HG03565 (cell line): Measurements from ENCODE around the gene EDC4.
"Not testable (repeated sequence)": the region's sequence is repeated elsewhere in the genome, so short reads cannot be mapped to it uniquely, and the experiment has no call there.

ENCODE experiments used
- ATAC-seq: cut with Tn5 transposase; IDR thresholded peaks from one replicate; pipeline ENCODE4 v1.9.1; 2021; ENCODE audit warnings: mild to moderate bottlenecking, moderate library complexity; ENCODE audit not compliant: unreplicated experiment

EDC4 gene, protein sequence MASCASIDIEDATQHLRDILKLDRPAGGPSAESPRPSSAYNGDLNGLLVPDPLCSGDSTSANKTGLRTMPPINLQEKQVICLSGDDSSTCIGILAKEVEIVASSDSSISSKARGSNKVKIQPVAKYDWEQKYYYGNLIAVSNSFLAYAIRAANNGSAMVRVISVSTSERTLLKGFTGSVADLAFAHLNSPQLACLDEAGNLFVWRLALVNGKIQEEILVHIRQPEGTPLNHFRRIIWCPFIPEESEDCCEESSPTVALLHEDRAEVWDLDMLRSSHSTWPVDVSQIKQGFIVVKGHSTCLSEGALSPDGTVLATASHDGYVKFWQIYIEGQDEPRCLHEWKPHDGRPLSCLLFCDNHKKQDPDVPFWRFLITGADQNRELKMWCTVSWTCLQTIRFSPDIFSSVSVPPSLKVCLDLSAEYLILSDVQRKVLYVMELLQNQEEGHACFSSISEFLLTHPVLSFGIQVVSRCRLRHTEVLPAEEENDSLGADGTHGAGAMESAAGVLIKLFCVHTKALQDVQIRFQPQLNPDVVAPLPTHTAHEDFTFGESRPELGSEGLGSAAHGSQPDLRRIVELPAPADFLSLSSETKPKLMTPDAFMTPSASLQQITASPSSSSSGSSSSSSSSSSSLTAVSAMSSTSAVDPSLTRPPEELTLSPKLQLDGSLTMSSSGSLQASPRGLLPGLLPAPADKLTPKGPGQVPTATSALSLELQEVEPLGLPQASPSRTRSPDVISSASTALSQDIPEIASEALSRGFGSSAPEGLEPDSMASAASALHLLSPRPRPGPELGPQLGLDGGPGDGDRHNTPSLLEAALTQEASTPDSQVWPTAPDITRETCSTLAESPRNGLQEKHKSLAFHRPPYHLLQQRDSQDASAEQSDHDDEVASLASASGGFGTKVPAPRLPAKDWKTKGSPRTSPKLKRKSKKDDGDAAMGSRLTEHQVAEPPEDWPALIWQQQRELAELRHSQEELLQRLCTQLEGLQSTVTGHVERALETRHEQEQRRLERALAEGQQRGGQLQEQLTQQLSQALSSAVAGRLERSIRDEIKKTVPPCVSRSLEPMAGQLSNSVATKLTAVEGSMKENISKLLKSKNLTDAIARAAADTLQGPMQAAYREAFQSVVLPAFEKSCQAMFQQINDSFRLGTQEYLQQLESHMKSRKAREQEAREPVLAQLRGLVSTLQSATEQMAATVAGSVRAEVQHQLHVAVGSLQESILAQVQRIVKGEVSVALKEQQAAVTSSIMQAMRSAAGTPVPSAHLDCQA (N-terminal part only)

DNA sequence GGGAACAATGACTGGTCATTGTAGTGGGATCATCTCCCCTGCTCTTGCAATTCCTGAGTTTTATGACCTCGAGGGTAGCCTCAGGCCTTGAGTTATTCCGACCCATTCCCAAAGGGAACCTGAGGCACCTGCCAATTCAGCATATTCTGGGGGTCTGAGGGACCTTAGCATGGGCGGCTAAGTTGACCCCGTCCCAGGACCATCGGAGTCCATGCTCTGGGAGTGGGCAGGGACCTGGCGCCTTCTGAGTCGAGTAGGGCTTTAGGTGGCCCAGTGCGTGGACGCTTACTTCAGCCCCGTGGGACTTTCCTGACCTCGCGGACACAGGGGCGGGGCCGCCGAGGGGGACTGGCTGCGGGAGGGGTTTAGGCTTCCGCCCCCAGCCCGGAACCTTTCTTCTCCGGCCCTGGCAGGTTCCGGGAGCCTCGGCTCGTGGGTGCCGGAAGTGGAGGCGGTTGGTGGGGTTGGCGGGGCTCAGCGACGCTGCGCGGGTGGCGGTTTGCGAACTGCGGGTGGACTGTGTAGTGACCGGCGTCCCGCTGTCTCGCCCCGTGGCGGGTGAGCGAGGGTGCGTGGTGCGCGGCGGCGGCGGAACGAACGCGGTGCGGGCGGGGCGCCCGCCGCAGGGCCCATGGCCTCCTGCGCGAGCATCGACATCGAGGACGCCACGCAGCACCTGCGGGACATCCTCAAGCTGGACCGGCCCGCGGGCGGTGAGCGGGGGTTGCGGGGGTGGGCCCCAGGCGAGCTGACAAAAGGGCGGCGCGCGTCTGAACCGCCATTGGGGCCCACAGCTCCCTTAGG, at the start of gene EDC4:
EDC4 (plus strand) TSS at position 422 of the 804 bp plus-strand sequence; CDS start at position 632, 210 bp downstream.
- peak; percentile 59 for ATAC-seq

DNA sequence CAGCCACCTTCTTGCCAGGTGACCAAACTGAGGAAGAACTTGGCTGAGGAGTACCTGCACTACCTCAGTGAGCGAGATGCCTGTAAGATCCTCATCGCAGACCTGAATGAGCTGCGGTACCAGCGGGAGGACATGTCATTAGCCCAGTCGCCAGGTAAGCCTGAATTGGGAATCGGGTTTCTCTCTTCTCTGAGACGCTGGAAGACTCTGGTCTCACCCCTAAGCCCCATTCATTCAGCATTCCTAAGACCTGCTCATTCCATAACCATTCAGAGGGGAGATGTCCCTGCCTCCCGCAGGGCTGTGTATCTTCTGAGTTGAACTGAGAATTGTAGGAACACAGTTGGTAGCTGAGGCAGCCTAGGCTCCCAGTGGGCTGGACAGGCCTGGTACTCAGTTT, 47.7 kb upstream of the EDC4 start:
- no peak for ATAC-seq

DNA sequence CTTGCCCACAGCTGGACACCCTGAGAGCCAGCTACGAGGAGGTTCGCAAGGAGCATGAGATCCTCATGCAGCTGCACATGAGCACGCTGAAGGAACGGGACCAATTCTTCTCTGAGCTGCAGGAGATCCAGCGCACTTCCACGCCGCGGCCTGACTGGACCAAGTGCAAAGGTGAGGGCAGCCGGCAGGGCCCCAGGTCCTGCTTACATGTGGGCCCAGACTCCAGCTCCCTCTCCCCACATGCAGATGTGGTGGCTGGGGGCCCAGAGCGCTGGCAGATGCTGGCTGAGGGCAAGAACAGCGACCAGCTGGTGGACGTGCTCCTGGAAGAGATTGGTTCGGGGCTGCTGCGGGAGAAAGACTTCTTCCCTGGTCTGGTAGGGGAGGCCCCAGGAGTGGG, 46.9 kb upstream of the EDC4 start:
- no peak for ATAC-seq

DNA sequence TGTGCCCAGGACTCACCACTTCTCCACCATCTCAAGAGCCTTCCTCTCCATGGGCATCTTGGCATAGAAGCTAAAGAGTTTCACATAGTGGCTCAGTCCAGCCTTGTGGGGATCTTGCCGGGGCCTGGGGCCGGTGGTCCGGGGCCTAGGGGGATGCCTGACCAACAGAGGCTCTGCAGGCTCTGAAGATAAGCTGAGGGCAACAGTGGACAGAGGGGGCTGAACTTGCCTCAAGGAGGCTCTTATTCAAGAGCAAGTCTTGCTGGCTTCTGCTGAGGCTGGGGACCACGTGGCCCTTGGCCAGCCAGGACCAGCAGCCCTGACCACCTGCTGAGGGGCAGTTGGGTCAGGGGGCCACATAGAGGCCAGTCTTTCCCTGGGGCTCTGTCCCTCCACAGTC, 44.2 kb upstream of the EDC4 start:
- no peak for ATAC-seq

DNA sequence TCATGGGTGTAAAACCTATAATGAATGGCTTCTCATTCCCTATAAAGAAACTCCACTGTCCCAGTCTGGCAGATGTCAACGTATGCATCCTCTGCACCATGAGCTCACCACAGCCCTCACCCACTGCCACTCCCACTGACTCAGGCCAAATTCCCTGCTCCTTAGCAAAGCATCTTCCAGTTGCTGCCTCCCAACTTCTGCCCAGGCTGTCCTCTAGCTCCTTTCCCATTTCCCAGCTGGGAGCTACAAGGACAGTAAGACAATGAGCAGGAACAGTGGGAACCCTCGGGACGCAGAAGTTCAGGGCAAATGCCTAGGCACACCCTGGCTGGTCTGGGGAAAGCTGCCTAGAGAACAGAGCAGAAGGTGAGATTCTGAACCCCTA, 39.8 kb upstream of the EDC4 start:
- no peak for ATAC-seq

DNA sequence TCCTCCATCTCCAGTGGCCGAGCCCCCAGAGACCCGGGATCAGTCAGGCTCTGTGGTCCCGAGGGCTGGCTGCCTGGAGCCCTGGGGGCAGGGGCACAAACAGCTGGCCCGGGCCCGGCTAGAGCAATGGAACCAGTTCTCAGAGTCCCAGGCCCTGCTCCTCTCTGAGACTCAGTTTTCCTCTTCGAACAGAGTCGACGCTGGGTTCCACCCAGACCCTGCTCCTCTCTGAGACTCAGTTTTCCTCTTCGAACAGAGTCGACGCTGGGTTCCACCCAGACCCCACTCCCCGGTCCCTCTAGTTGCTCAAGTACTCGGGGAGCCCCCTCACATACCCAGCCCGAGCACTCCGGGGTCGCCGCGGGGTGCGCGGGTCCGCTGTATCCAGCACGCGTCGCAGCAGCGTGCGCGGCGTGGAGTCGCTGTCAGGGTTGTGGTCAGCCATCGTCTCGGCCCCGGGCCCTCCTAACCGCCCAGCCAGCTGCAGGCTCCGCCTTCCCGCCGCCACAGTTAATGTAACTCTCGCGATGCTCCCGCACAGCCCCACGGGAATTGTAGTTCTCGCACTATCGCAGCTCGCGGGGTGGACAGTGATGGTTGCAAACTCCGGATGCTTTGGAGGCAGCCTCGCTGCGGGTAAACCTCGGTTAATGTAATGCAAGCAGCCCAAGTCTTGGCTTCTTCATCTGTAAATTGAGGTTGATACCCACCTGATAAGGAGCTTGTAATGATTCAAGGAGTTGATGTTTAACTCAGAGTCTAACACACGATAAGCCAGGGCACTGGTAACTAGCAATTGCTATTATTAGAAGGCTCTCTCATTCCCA, 39.2 kb upstream of the EDC4 start:
- peak; percentile 91 for ATAC-seq

DNA sequence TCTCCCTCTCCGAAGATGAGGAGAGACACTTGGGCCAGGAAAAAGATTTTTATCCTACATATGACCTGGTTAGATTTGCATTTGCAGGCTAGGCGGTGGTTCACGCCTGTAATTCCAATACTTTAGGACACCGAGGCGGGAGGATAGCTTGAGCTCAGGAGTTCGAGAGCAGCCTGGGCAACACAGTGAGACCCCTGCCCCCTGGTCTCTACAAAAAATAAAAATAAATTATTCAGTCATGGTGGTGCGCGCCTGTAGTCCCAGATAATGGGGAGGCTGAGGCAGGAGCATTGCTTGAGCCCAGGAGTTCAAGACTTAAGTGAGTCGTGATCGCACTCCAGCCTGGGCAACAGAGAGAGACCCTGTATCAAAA, 38.6 kb upstream of the EDC4 start:
- no peak for ATAC-seq

DNA sequence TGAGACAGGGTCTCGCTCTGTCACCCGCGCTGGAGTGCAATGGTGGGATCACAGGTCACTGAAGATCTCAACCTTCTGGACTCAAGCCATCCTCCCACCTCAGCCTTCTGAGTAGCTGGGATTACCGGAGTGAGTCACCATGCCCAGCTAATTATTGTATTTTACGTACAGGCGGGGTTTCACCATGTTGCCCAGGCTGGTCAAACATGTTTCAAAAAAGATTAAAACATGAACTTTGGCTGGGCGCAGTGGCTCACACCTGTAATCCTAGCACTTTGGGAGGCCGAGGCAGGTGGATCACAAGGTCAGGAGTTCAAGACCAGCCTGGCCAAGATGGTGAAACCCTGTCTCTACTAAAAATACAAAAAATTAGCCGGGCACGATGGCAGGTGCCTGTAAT, 35.7 kb upstream of the EDC4 start:
- not testable (repeated sequence) for ATAC-seq

DNA sequence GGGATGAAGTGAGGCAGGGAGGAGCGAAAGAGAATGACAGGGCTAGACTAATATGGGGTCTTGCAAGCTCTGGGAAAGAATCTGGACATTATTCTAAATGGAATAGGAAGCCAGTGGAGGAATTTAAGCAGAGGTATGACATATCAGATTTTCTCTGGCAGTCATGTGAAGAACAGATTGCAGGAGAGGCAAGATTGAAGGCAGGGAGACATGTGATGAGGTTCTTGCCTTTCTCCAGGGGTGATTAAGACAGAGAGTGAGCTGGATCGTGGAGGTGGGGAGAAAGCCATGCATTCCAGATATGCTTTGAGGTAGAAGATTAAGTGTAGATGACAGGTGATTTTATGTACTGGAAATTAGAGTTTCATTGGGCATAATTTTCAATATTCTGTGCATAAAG, 35.0 kb upstream of the EDC4 start:
- ATAC-seq, result no peak

DNA sequence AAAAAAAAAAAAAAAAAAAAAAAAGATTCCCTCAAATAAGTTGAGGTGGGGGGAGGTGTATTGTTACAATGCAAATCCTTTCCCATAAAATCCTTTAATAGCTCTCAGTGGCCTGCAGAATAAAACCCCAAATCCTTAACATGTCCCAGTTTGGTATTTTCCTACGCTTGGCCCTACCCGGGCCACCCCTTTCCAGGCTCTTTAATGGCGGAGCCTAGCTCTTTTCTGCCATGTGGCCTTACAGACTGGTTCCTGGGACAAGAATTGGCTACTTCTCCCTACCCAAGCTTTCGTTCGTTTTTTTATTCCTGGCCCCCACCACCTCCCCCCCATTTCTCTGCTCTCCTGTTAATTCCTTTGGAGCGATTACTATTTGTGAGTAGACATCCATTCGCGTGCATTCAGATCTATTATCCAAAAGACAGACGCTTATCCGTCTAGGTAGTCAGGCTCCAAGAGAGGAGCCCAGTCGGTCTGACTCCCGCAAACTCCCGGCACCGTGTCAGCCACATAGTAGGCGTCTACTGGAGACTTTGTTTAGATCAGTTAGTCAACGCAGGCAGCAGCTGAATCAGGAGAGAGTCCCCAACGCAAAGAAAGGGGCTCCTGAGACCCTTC, 31.5 kb upstream of the EDC4 start:
- no peak for ATAC-seq

DNA sequence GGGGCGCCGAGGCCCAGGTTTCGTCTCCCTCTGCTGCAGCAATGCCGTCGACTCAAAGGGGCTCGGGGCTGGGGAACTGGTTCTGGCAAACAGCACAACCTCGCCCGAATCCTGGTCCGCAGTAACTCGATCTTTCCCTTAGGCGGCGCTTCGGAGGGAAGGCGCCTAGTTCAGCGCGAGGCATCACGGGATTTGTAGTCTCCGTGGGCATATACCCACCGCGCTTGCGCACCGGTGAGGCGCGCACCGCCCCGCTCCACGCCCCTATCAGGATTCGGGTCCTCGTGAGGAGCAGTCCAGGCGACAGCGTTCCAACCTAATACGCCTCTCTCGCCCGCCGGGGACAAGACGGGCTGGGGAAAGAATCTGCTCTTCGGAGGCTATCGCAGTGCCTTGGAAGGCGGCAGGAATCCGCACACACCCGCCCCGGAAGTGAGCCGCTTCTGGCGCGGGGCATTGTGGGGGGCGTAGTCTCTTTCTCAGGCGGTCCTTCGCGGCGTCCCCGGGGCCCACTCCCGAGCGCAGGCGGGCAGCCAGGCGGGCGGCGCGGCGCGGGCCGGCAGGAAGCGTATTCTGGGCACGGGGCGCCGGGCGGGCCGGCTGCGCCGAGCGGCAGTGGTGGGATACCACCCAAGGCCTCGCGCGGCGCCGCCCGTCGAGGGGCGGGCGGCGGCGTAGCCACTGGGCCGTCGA, 30.9 kb upstream of the EDC4 start, which contains the start of gene THAP11:
THAP11 (plus strand) TSS at position 505 of the 693 bp plus-strand sequence. CDS start 235 bp downstream, outside the sequence.
- ATAC-seq, result peak; percentile 51

DNA sequence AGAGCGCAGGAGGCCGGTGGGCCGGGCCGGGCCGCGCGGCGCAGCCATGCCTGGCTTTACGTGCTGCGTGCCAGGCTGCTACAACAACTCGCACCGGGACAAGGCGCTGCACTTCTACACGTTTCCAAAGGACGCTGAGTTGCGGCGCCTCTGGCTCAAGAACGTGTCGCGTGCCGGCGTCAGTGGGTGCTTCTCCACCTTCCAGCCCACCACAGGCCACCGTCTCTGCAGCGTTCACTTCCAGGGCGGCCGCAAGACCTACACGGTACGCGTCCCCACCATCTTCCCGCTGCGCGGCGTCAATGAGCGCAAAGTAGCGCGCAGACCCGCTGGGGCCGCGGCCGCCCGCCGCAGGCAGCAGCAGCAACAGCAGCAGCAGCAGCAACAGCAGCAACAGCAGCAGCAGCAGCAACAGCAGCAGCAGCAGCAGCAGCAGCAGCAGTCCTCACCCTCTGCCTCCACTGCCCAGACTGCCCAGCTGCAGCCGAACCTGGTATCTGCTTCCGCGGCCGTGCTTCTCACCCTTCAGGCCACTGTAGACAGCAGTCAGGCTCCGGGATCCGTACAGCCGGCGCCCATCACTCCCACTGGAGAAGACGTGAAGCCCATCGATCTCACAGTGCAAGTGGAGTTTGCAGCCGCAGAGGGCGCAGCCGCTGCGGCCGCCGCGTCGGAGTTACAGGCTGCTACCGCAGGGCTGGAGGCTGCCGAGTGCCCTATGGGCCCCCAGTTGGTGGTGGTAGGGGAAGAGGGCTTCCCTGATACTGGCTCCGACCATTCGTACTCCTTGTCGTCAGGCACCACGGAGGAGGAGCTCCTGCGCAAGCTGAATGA, 30.1 kb upstream of the EDC4 start:
- no peak for ATAC-seq

DNA sequence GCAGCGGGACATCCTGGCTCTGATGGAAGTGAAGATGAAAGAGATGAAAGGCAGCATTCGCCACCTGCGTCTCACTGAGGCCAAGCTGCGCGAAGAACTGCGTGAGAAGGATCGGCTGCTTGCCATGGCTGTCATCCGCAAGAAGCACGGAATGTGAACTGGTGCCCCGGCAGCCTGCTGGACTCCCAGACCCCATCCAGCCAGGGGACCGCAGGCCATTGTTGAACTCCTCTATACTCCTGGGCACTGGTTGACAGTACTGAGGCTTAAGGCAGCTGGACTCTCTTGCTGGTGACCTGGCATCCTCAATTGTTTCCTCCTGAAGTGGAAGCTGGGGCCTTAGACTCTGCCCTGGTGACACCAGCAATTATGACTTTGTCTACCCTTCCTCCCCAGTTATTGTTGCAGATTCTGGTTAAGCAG, 29.5 kb upstream of the EDC4 start:
- no peak for ATAC-seq

DNA sequence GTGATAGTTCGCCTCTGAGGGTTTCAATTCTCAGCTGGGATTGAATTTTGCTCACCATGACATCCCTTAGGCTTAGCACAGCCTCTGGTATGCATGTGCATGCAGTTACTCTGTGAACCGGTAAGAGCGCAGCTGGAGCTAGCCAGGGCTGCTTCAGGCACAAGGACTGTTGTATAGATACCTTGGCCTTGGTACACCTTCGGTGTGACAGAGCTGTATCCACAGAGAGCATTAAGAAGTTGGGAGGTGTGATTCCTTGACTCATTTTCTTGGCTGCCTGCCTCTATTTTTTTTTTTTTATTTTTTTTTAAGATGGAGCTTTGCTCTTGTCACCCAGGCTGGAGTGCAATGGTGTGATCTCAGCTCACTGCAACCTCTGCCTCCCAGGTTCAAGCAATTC, 28.4 kb upstream of the EDC4 start:
- no peak for ATAC-seq

DNA sequence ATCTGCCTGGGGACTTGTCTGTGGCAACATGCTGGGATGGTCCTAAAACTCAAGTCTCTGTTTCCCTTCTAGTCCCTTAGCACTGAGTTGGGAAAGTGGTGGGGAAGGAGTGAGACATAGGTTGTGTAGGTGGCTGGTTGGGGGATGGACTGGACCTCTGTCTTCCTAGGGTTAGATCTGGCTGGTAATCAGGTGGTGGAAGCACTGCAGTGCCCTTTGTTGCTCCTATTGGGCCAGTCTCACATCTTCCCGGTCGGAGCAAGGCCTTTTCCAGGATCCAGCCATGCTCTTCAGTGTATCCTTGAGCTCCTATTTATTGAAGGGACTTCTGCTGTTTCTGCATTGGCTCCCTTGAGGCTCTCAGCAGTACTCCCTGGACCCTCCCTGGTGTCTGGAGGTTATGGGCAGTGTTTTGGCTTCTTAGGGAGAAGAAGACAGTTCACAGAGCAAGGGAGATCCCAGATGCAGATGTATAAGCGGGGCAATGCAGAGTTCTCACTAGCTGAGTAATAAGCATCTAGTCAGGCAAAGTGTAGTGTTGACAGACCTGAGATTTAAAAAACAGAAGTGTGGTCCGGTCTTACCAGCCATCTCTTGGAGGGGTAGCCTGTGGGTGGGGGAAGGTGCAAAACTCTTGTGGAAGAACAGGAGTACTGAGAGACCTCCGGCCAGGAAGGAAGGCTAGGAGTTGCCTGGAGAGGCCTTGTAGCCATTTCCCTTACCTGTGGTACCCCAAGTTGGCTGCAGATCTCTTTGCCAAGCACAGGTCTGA, 27.4 kb upstream of the EDC4 start:
- no peak for ATAC-seq

DNA sequence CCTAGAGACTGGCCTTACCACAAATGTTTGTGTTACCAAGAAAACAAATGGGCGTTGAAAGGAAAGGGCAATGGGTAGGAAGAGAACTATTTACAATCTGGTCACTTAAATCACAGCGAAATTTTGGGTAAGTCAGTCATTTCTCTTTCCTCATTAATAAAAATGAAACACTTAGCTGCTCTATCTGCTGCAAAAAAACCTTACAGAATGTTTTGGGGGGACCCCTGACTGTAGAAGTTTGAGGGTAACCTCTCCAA, 26.9 kb upstream of the EDC4 start:
- no peak for ATAC-seq
